GM19043 (cell line): Measurements from ENCODE around the gene TCF4.

Source experiments
- ATAC-seq: cut with Tn5 transposase; IDR thresholded peaks from one replicate; pipeline ENCODE4 v1.9.1; 2021; ENCODE audit warnings: low read depth; ENCODE audit not compliant: unreplicated experiment

Gene TCF4

GRCh38 chr18:55316486-55317184 is 271.4 kb downstream of the TCF4 start:
- no peak for ATAC-seq

DNA sequence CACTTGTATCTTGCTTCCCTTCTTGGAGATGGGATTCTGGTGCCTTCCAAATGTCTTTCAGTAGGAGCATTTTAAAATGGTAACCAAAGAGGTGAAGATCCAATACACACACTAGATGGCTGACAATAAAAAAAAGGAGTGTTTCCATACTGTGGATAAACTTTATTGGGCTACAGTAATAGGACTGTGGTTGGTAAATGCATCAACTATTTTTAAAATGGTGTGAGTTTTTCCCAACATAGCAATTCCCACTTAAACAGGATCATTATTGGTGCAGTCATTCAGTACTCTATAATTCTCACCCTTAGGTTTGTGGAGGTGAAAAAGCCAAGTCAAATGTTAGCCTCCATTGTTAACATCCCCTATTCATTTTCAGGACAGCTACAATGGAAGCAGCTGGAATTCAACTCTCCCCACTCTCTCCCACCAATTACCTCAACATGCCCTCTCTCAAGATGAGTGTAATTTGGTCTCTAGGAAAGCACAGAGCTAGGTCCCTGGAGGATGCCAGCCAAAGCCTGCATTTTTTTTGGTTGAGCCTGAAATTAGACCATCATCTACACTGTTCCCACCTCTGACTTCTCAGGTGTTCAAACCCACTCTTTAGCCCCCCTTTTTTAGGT is 273.3 kb downstream of the TCF4 start:
- ATAC-seq, result no peak

GRCh38 chr18:55314031-55314430 is 274.0 kb downstream of the TCF4 start:
- no peak for ATAC-seq

- no peak for ATAC-seq
Observed at GRCh38 chr18:55310863-55311262, 277.1 kb downstream of the TCF4 start.

DNA sequence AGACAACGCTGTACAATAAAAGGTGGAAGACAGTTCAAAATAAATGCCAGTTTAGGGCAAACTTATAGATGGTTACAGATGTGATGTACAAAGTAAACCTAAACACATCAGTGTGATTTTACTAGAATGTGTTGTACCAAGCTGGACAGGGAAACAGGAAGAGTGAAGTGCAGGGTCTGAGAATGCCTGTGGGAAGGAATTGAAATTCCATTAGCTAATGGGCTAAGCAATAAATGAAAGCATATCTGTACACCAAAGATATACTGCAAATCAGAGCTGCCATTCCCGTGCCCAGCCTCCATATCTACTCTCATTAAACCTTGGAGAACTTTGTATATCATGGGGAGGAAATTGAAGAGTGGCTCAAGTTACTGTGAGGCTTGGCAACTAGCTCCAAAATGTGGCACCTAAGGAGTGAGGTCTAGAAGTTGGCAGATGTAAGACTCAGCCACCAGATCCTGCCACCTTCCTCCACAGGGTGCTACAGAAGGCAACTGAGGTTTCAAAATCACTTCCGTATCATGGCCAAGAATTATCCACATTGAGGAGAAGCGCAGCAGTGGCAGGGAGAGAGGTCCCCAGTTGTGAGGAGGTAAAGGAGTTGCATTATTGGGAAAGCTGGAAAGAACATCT is 277.8 kb downstream of the TCF4 start:
- no peak for ATAC-seq

DNA sequence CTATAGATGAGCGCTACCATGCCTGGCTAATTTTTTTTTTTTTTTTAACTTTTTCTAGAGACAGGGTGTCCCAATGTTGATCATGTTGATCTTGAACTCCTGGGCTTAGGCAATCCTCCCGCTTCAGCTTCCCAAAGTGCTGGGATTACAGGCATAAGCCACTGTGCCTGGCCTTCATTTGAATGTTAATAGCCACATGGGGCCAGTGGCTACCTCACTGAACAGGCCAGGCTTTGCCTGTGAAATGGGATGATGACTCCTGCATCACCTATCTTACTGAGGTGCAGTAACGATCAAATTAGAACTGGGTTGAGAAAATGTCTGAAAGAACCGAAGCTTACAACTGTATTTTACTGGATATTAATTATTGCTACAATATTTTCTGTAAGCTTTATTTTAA is 278.7 kb downstream of the TCF4 start:
- no peak for ATAC-seq

- peak; percentile 54 for ATAC-seq
Observed at GRCh38 chr18:55307505-55307904, 280.5 kb downstream of the TCF4 start.

- no peak for ATAC-seq
Observed at GRCh38 chr18:55306359-55307024, 281.5 kb downstream of the TCF4 start.

- ATAC-seq, result no peak
Observed at GRCh38 chr18:55302167-55302833, 285.7 kb downstream of the TCF4 start.

- no peak for ATAC-seq
Observed at GRCh38 chr18:55301824-55302166, 286.2 kb downstream of the TCF4 start.

DNA sequence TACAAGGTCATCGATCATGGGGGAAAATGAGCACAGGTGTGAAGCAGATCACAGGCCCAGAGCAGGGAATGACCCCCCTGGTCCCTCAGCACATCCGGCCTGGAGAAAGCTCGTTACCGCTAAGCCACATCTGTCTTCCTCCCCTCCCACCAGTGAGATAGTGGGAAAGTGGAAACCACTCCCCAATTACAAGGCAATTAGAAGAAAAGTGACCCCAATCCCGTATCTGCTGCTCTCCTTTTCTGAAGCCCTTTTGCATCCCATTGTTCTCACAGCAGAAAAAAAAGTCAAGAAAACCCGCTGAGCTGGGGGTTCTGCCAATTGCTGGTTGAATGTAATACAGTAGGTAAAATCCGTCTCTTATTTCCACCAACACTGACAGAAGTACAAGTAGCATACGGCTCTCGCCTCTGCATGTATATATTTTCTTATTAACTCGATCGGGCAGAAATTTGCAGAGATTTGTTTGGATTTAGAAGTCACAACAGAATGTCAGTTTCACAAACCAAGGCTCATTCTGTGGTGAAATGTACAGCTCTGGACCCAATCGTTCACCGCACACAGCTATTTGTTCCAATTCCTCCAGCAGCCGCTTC is 287.0 kb downstream of the TCF4 start:
- no peak for ATAC-seq

DNA sequence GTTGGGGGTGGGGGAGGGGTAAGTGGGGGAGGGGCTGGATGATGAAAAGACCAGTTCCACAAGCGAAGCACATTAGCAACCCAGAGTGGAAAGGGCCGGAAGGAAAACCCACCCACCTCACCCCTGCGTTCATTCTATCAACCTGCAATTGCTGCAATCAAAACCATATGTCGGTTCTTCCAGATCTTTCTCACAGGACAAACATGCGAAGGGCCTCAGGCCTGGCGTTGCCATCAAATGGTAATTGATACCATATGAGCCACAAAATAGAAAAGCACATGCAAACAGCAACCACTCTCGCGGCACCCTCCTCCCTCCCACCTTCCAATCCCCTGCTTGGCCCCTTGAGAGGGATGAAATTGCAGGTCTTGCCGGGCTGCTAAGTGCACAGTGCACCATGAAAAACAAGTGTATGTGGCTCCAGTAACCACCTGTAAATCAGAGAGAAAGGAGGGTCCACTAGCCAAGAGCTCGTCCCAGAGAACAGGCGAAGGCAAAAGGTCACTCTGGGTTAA is 287.5 kb downstream of the TCF4 start:
- ATAC-seq, result no peak

GRCh38 chr18:55296778-55297177 is 291.2 kb downstream of the TCF4 start:
- ATAC-seq, result no peak

GRCh38 chr18:55296115-55296514 is 291.9 kb downstream of the TCF4 start:
- ATAC-seq, result no peak

- ATAC-seq, result no peak
Observed at GRCh38 chr18:55290898-55291297, 297.1 kb downstream of the TCF4 start.

GRCh38 chr18:55289775-55290174 is 298.2 kb downstream of the TCF4 start:
- ATAC-seq, result no peak

GRCh38 chr18:55289048-55289447 is 298.9 kb downstream of the TCF4 start:
- no peak for ATAC-seq

GRCh38 chr18:55287935-55288868 is 299.8 kb downstream of the TCF4 start:
- no peak for ATAC-seq

- ATAC-seq, result no peak
Observed at GRCh38 chr18:55287149-55287806, 300.7 kb downstream of the TCF4 start.
